ENCODE results near the gene JMJD8.
"Not testable (repeated sequence)": the region's sequence is repeated elsewhere in the genome, so short reads cannot be mapped to it uniquely, and the experiment has no call there.

Gene JMJD8

DNA sequence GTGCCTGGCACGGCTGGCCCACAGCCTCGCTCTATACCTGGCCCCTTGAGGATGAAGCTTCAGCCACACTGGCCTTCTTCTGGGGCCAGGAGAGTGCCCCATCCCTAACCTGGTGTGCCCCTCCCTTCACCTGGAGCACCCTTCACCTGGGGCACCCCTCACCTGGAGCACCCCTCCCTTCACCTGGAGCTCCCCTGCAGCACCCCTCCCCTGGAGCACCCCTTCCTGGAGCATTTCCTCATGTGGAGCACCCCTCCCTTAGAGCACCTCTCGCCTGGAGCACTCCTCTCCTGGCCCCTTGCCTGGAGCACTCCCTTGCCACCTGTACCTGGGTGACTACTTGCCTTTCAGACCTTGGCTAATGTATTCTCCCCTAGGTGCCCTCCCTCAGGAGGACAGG, 23.9 kb upstream of the JMJD8 start:
- no peak for DNase-seq

DNA sequence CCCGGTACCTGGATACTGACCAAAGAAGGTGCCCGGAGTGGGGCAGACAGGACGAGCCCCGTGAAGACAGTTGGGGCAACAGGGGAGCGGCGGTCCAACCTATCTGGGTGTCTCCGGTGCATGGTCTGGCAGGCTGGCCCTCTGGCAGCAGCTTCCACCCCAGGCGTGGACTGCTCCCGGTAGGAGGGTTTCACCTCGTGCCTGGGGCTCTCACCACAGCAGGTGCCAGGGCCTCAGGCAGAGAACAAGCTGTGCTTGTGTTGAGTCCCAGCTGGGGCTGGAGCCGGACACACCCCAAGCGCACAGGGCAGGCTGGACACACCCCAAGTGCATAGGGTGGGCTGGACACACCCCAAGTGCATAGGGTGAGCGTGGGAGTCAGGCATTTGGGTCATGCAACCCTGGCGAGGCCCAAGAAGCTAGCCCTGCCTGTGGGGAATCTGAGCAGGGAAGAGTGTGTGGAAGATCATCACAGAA, 23.0 kb upstream of the JMJD8 start:
- DNase-seq: no peak

DNA sequence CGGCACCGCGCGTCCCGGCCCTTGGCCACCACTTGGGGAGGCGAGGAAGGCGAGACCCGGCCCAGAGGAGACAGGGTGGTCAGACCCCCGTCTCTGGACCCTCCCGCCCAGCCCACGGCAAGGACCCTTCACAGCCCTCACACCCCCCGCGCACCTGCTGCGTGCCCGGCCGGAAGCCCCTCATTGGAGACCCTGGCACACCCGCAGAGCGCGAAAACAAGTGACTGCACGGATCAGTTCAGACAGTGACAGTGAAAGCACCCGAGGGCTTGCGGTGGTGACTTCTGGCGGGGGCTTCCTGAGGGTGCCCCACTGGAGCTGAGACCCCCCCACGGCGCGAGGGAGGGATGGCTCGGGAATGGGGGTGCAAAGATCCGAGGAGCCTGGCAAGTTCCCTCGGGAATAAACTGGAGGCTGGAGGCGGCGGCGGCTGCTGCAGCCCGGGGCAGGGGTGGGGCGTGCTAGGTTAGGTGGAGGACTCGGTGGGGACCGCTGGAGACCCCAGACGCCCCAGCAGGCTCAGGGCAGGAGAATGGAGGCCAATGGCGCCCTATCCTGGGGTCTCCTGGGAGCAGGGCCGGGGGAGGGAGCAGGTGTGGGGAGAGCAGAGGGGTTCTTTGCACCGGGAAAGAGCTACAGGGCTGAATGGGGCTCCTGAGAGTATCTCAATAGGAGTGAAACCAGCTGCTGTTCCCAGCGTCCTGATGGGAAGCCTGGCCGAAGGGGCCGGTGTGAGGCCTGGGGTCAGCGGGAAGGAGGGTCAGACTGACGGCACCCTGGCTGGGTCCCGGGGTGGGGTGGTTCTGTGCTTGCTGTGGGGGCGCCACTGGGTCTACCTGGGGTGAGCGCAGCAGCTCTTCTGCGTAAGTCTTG, 22.3 kb upstream of the JMJD8 start:
- no peak for DNase-seq

DNA sequence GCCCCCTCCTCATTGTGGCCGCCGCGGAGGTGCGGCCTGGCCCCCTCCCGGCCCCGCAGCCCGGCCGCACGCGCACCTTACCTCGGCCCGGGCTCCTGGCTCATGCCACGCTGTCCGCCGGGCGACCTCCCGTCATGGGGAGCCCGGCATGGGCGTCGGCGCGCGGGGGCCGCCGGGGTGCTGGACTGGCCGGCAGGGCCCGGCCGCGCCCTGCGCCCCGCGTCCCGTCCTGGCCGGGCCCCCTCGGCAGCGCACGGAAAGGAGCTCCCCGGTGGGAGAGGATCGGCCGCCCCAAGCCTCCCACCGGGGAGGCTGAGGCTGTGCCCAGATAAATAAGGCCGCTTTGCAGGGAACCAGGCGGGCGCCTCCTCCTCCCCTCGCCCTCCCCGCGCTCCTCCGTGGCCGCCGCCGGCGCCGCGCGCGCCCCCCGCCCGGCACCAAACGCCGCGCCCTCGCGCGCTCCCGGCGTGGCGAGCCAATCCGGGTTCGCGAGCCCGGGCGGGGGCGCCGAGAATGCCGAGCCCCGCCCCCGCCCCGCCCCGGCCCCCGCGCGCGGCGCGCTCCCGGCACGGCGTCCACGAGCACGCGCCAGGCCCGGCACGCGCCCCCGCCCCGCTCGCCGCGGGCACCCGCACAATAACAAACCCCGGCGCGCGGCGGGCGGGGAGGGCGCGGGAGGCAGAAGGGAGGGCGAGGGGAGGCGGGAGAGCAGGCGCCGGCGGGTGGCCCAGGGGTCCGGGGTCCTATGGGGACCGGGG, 21.5 kb upstream of the JMJD8 start, which contains the start of gene FBXL16:
Gene FBXL16 (minus strand): TSS at position 371 of the 758 bp plus-strand sequence. CDS start 8,396 bp downstream, outside the sequence.
- no peak for DNase-seq

DNA sequence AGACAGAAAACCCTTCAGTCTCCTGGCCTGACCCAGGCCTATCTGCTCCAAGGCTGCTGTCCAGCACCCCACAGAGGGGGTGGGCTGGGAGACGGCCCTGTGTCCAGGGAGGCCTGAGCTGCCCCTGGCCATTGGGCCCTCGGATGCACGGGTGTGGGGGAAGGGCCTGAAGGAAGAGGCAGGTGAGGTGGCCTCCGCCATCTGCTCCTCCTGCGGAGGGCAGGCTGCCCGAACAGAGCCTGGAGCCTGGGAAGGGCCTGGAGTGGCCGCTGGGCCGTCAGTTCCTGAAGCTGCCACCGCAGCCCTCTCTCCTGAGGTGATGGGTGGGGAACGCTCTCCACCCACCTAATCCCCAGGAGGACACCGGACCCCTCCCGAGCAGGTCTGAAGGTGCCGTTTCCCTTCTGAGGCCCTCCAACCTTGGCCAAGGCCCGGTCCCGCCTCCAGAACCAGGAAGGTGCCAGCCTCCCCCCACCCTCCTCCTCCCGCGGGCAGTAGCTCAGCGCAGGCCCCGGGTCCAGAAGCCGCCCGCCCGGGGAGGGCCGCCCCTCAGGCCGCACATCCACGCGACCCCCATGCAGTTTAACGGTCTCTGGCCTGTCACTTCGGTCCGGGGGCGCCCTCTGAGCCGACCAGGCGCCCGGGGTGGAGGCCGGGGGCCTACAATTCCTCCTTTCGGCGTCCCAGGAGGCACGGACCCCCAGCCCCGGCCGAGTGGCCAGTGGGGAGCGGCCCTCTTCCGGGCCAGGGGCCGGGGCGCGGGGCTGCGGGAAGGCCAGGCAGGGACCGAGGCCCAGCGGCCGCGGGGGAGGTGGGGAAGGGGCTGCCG, 20.6 kb upstream of the JMJD8 start:
- no peak for DNase-seq

DNA sequence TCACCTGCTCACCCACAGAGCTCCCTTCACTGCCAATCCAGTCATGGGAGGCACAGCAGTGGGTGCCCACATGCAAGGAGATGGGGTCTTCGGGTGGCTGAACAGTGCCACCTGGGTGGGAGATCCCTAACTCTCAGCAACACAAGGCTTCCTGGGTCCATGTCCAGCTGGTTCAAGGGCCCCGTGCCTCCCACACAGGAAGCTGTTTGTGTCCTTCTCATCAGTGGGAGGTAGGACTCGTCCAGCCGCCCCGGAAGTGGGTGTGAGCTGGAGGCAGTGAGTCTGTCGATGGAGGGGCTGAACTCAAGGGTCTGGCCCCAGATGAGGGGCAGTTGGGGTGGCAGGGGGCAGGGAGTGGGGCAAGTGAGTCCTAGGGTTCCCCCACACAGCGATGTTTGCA, 19.9 kb upstream of the JMJD8 start:
- DNase-seq: no peak

DNA sequence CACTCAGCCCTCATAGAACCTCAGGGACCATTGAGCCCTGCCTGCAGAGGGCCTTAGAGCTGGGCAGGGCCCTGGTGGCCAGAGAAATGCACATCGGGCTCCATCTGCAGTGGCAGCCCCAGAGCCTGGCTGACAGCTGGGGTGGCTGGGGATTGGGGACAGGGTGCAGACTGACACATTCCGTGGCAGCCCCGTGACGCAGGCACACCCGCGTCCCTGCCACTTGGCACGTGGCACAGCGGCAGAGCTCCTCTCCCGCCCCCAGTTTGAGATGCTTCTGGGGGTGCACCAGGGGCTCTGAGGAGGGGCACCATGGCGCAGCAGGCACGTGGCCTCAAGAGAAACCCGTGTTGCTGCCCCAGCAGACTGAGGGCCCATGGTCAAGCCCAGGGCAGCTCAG, 19.3 kb upstream of the JMJD8 start:
- DNase-seq: no peak

DNA sequence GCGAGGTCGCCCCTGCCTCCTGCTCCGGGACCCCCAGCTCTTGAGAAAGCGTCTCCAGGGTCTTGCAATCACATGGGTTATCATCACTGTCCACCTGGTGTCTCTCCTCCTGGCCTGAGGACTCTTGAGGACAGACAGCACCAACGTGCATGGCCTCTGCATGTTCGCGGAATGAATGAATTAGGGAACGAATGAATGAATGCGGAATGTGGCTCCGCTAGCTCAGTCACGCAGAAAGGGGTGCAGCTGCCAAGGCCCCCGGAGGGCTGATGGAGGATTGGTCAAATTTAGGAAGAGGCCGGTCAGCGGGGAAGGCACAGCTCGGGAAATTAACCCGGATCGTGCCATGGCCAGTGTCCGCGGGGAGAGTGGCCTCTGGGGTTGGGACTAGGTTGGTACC, 18.2 kb upstream of the JMJD8 start:
- DNase-seq: no peak

DNA sequence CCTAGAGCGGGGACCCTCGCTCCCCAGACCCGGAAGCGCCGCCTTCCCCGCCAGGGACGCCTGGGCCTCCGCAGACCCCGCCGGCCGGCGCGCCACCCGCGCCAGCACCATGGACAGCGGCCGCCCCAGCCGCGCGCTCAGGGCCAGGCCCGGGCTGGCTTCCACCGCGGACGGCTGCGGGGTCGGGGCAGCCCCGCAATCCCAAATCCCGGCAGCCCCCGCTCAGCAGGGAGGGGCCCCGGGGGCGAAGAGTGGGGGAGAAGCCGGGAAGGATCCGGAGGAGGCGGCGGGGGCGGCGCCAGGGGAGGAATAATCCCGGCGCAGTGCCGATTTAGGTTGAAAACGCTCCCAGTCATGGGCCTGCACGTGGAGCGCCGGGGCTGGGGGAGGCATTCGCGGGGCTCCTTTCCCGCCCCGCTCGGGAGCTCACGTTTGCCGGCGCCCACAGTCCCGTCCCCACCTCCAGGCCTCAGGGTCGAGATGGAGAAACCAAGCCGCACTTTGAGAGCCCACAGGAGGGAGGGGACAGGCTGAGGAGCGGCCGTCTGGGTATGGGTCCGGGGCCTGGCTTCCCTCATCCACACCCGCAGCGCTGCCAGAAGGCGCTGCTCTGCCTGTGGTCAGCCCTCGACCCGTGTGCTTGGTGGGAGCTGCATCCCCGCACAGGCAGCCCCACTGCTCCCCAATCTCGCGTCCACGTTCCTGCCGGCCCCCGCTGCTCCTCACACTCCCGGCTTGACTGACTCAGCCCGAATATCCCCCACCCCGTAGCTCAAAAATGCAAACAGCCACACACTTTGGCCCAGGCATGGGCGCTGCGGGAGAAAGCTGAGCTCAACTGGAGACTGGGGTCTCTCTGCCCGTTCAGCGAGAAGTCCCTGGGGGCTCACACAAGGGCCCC, 16.8 kb upstream of the JMJD8 start:
- DNase-seq: no peak

DNA sequence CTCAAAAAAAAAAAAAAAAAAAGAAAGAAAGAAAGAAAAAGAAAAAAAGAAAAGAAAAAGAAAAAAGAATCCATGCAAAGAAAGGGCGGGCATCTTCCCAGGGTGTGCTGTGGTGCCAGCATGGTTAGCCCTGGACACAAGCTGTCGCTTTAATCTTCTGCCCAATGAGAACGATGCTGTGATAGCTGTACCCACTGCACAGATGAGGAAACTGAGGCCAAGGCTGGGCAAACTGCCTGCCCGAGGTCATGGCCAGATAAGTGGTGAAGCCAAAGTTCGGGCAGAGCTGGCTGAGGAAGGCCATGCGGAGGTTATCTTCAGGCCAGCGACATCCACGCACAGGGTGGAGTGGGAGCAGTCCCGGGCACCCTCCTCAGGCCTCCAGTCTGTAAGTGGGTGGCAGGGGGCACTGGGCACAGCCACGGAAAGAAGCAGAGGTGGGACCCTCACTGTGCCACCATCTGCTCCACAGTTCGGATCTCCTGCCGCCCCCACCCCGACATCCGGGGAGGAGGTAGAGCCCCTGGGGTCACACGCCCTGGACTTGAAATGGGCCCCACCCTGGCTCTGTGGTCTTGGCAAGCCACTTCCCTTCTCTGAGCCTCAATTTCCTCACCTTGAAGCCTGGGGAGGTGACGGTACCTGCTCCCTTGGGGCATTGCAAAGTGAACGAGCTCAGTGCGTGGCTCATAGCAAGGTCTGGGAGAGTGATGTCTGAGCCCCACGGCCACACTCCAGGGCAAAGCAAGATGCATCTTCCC, 15.0 kb upstream of the JMJD8 start:
- no peak for DNase-seq

DNA sequence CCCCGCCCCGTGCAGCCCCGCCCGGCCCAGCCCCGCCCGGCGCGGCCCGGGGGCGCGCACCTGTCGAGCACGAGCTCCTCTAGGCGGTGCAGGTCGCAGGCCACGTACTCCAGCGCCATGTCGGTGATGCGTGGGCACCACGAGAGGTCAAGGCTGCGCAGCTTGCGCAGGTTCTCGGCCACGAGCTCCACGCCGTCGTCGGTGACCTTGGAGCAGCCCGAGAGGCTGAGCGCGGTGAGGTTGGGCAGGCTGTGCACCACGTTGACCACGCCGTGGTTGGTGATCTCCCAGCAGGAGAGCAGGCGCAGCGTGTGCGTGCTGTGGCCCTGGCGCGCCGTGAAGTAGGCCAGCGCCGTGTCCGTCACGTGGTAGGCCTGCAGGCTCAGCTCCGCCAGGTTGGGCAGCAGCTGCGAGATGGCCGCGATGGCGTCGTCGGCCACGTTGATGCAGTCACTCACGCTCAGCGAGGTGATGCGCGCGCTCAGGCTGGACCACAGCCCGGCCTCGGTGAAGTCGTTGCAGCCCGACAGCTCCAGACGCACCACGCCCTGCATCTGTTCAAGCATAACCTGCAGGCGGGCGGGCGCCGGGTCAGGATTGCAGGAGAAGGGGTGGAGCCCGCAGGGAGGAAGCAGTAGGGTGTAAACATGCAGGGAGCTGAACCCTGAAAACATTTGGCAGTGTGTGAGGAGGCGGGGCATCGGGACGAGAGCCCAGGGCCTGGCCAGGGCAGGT, 11.4 kb upstream of the JMJD8 start:
- no peak for DNase-seq

DNA sequence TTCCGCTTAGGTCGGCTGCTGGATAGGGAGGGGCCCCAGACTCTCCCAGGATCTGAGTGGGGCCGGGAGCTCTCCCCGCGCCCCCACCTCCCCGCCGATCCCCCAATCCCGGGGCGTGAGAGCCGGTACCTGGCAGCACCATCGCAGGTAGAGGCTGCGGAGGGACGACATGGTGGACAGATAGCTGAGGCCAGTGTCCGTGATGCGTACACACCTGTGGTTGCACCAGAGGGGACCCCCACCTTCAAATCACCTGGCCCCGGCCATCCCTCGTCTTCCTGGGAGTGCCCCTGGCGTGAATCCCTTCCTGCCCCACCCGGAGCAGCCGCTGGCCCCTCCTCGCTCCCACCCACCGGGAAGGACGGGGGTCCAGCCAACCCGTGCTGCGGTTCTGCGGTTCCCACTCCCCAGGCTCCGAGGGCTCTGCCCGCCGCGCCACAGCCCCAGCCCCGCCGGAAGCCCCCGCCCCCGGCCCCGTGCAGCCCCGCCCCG, 10.8 kb upstream of the JMJD8 start:
- DNase-seq: no peak

DNA sequence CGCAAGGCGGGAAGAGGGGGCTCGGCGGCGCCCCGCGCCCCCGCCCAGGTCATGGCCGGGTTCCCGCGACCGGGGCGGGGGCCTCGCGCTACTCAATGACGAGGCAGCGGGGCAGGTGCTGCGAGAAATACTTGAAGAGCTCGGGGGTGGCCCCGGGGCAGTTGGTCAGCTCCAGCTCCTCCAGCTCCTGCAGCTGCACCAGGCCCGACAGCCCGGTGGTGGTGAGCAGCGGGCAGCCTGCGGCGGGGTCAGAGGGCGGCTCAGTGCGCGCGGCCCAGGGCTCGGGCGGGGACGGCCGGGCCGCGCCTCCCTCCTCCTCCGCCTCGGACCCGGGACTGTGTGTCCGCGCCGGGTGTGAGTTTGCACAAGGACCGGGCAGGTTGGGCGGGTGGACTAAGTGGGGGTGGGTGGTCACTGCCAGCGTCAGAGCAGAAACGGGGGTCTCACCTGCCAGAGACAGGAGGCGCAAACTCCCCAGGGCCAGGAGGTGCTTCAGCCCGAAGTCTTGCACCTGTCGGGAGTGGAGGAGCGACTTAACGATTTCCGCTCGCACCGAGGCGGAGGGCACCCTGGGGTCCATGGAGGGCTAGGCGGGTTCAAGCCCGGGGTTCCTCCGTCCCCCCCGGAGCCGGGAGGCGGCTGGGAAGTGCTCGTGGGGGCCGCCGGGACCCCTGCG, 10.2 kb upstream of the JMJD8 start:
- no peak for DNase-seq

DNA sequence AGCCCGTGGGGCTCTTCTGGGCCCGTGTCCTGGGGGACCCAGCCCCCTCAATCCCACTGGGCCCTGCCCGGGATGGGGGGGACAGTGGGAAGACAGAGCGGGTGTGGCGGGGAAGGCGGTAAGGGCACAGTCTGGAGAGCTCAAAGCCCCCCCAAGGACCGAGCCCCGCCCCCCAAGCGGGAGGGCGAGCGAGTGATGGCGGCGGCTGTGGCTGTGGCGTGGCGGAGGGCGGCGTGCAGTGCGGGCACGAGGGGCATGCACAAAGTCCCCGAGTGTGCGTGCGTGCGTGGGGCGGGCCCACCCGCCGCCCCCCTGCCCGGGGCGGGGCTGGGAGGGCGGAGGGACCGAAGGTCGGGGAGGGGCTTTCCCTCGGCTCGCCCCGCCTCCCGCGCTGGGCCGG, 9.6 kb upstream of the JMJD8 start:
- DNase-seq: no peak

DNA sequence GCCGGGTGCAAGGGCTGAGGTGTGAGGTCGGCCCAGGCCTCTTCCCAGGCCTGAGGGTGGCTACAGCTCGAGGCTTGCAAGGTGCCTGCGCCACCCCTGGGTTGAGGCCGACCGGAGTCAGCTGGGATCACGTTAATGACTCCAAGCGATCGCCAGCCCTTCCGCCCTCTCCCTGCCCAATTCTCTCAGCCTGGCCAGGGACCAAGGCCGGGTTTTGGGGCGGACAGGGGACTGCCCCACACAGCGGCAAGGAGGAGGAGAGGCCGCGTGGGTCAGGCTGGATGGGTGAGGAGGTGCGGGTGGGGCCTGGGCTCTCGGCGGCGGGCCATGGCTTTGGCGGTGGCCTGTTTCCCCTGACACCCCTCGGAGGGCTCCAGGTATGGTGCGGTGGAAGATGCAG, 9.2 kb upstream of the JMJD8 start:
- no peak for DNase-seq

DNA sequence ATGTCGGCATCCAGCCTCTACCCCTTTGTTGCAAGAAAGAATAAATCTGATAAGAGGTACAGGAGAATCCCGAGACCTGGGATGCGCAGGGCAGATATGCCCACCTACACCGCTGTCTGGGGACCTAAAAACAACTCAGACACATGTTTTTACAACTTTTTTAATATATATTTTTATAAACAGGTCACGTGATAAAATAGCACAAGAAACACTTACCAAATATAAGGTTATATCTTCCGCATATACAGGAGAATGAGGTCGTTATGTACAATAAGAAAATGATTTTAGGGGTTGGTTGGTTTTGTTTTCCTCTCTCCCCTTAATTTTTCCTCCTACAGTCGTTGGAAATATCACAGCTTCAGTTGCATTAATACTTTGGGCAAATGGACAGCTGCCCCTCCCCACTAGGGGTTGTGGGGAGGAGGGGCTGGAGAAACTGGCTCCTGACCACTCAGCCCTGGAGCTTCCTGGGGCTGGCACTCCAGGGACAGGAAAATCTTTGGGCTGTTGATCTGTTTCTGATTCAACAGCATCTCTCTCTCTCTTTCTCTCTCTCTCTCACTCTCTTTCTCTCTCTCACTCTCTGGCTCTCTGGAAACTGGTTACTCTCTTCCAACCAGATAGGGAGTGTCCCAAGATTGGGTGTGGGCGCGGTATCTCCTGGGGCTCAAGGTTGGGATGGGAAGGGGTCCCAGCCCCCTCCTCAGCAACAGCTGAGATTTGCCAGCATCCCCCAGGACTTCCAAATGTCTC, 8.4 kb upstream of the JMJD8 start:
- DNase-seq: no peak

DNA sequence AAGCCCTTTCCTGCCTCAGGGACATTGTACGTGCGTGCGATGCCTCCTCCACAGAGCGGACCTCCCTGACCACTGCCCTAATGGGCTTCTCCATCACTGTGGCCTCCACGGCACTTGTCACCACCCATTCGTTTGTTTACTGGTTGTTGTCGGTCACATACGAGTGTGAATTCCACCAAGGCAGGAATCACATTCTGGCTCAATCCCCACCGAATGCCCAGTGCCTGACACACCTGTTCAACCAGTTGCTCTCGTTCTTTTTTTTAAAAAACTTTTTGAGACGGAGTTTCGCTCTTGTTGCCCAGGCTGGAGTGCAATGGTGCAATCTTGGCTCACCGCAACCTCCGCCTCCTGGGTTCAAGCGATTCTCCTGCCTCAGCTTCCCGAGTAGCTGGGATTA, 7.1 kb upstream of the JMJD8 start:
- not testable (repeated sequence) for DNase-seq

DNA sequence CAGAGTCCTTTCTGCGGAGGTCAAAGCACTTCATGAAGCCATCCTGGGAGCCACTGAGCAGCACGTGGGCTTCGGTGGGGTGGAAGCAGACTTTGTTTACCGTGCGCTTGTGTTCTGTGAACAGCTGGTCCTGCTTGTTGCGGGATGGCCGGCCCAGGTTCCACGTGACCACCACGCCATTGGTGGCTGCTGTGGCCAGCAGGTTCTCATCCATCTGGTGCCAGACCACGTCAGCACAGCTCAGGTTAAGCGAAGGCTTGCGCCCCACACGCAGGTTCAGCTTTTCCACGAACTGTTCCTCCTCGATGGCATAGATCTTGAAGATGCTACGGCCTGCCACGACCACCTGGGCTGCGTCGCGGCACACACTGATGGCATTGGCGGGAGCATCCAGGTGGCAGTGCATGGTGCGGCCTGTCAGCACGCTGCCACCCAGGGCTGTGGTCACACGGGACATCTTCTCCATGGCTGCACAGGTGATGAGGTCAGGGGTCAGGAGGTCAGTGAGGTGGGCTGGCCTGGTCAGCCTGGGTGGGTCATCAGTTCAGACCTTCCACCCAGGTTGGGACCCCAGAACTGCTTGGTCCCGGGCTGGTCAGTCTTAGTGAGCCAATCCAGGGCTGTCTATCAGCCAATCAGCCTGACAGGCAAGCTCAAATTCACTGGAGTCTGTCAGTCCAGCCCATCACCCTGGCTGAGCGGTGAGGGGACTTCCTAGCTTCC, 5.2 kb upstream of the JMJD8 start:
- no peak for DNase-seq

All from fibroblast of upper back skin (primary cell).